A549 (cell line): ENCODE measurements around the gene CEP44. TPM values are rescaled to one million over a fixed set of nuclear protein-coding genes. Genes with fewer than 3 reads are reported as not detected.
A peak's percentile ranks its signal among the peaks of the same experiment; 100 is the strongest.
"Not testable (repeated sequence)": the region's sequence is repeated elsewhere in the genome, so short reads cannot be mapped to it uniquely, and the experiment has no call there.

Experiments
- ATAC-seq, 2 experiments: fragments of 200-7000 bp in 1 of 2; fragments of >200 bp in 1 of 2; cut with Nextera tagmentation in 1 of 2; cut with Tn5 transposase in 1 of 2; 3 replicates each; pipeline versions ENCODE4 v1.8.0 to v1.9.1; 2018 to 2020; ENCODE audit warnings: mild to moderate bottlenecking in 1 of 2, moderate library complexity in 1 of 2
- CTCF ChIA-PET: fragments of 300-600 bp; sonication (Branson Sonifier 250); formaldehyde crosslinking; extraction: SDS; loops from one replicate; lab custom pipeline; 2021; ENCODE audit warnings: antibody characterized with exemption, inconsistent platforms; lab: Yijun Ruan, JAX
- POLR2A ChIA-PET: fragments of 350-600 bp; formaldehyde crosslinking; extraction: SDS; loops from one replicate; lab custom pipeline; 2021; ENCODE audit warnings: antibody characterized with exemption, inconsistent platforms; lab: Yijun Ruan, JAX
- DNase-seq, 2 experiments: peaks; one replicate each; pipeline versions ENCODE4 v3.0.0 to v3.0.0-alpha.2; 2011 to 2016; ENCODE audit warnings: low read depth in 1 of 2, low spot score in 1 of 2
- FAIRE-seq: peaks from 2 replicates; lab custom pipeline; 2011; peaks lifted over from hg19 to GRCh38; lab: Jason Lieb, UNC
- H3K27ac ChIP-seq, 2 experiments: fragments of >200 bp; sonication (Bioruptor Twin); formaldehyde crosslinking; 3 replicates each; pipeline ENCODE4 v1.5.1; 2016 to 2017
- H3K4me1 ChIP-seq: fragments of >200 bp; sonication (Bioruptor Twin); formaldehyde crosslinking; 3 replicates; pipeline ENCODE4 v1.6.1; 2016
- H3K4me2 ChIP-seq: fragments of >200 bp; sonication (Bioruptor Twin); formaldehyde crosslinking; 3 replicates; pipeline ENCODE4 v1.6.1; 2016
- H3K4me3 ChIP-seq: fragments of >200 bp; sonication (Bioruptor Twin); formaldehyde crosslinking; 3 replicates; pipeline ENCODE4 v1.5.1; 2016
- H3K9me3 ChIP-seq: fragments of >200 bp; sonication (Bioruptor Twin); formaldehyde crosslinking; 3 replicates; pipeline ENCODE4 v1.6.1; 2016
- BCL3 ChIP-seq: fragments of >200 bp; sonication (Bioruptor Twin); formaldehyde crosslinking; IDR thresholded peaks from 3 replicates; pipeline ENCODE4 v1.6.1; 2016
- BHLHE40 ChIP-seq: IDR thresholded peaks from 2 replicates; pipeline ENCODE4 v1.6.1; 2012; ENCODE audit warnings: low read depth, low read length, inconsistent platforms
- E2F6 ChIP-seq: IDR thresholded peaks from 2 replicates; pipeline ENCODE4 v1.6.1; 2012; ENCODE audit warnings: low read depth, borderline replicate concordance
- EP300 ChIP-seq, 2 experiments: fragments of >200 bp; sonication (Bioruptor Twin); formaldehyde crosslinking; IDR thresholded peaks; 2 replicates in 1 of 2; 3 replicates in 1 of 2; pipeline ENCODE4 v1.6.1; 2016 to 2017
- FOSB ChIP-seq: fragments of 250-450 bp; sonication (Bioruptor Pico); IDR thresholded peaks from 2 replicates; pipeline ENCODE4 v1.5.0; 2020; ENCODE audit warnings: mild to moderate bottlenecking, moderate library complexity
- FOXS1 ChIP-seq: fragments of 250-450 bp; sonication (Bioruptor Pico); IDR thresholded peaks from 2 replicates; pipeline ENCODE4 v1.5.0; 2020; ENCODE audit warnings: mild to moderate bottlenecking, moderate library complexity
- HDAC2 ChIP-seq: fragments of 200-600 bp; sonication (generic); IDR thresholded peaks from 2 replicates; pipeline ENCODE4 v1.6.1; 2016
- HEYL ChIP-seq: fragments of 250-450 bp; sonication (Bioruptor Pico); IDR thresholded peaks from 2 replicates; pipeline ENCODE4 v1.8.0; 2021; ENCODE audit warnings: mild to moderate bottlenecking, moderate library complexity
- HOXA7 ChIP-seq: fragments of 250-450 bp; sonication (Bioruptor Pico); IDR thresholded peaks from 2 replicates; pipeline ENCODE4 v1.5.0; 2020; ENCODE audit warnings: mild to moderate bottlenecking, moderate library complexity
- HOXB13 ChIP-seq: fragments of 250-450 bp; sonication (Bioruptor Pico); IDR thresholded peaks from 2 replicates; pipeline ENCODE4 v1.5.0; 2020; ENCODE audit warnings: low read depth, mild to moderate bottlenecking, moderate library complexity
- JUNB ChIP-seq: fragments of >200 bp; sonication (Bioruptor Twin); formaldehyde crosslinking; IDR thresholded peaks from 2 replicates; pipeline ENCODE4 v1.6.1; 2016
- KDM5A ChIP-seq: fragments of 200-600 bp; sonication (generic); IDR thresholded peaks from 2 replicates; pipeline ENCODE4 v1.6.1; 2016; ENCODE audit warnings: antibody characterized with exemption, mild to moderate bottlenecking
- MAFK ChIP-seq: fragments of 450-650 bp; IDR thresholded peaks from 2 replicates; pipeline ENCODE4 v1.6.1; 2014; ENCODE audit not compliant: partially characterized antibody
- NPAS2 ChIP-seq: fragments of 250-450 bp; sonication (Bioruptor Pico); IDR thresholded peaks from 2 replicates; pipeline ENCODE4 v1.8.0; 2022; ENCODE audit warnings: mild to moderate bottlenecking, moderate library complexity, borderline replicate concordance
- PHF8 ChIP-seq: fragments of 200-600 bp; sonication (generic); IDR thresholded peaks from 2 replicates; pipeline ENCODE4 v1.6.1; 2016; ENCODE audit warnings: low read depth, mild to moderate bottlenecking, antibody characterized with exemption, moderate library complexity, borderline replicate concordance
- RAD21 ChIP-seq, 2 experiments: fragments of >200 bp in 1 of 2; sonication (Bioruptor Twin) in 1 of 2; formaldehyde crosslinking in 1 of 2; IDR thresholded peaks in 1 of 2; conservative IDR thresholded peaks in 1 of 2; 2 replicates in 1 of 2; 3 replicates in 1 of 2; pipeline ENCODE4 v1.6.1; 2012 to 2018; ENCODE audit warnings: inconsistent platforms in 1 of 2
- RARB ChIP-seq: fragments of 250-450 bp; sonication (Bioruptor Pico); IDR thresholded peaks from 2 replicates; pipeline ENCODE4 v1.8.0; 2021; ENCODE audit warnings: mild to moderate bottlenecking, moderate library complexity
- REST ChIP-seq: fragments of 200-600 bp; sonication (generic); IDR thresholded peaks from 2 replicates; pipeline ENCODE4 v1.6.1; 2016; ENCODE audit warnings: antibody characterized with exemption, mild to moderate bottlenecking, moderate library complexity
- SREBF2 ChIP-seq: fragments of 450-650 bp; IDR thresholded peaks from 2 replicates; pipeline ENCODE4 v1.6.1; 2014; ENCODE audit warnings: mild to moderate bottlenecking, moderate library complexity
- ZNF302 ChIP-seq: fragments of 250-450 bp; sonication (Bioruptor Pico); IDR thresholded peaks from 2 replicates; pipeline ENCODE4 v1.9.0; 2021; ENCODE audit warnings: inconsistent platforms, mild to moderate bottlenecking, moderate library complexity
- WGBS: methylation state at CpG from one replicate; pipeline ENCODE4 v1.1.6; 2017; ENCODE audit errors: missing lambda C conversion rate; 5-methylcytosine and 5-hydroxymethylcytosine counted together
- polyA plus RNA-seq, 4 experiments: library from polyadenylated mRNA; depleted of rRNA in 3 of 4; stranded (reverse); fragments of >200 nt; fragmentation: RNase III in 1 of 4; extraction: RNeasy Plus Mini Kit Qiagen cat#74134 plus additional on column Dnase treatment in 1 of 4; gene quantifications; 2 replicates in 3 of 4; 3 replicates in 1 of 4; pipeline ENCODE4 v1.2.3, GENCODE V29; 2011 to 2017
- TF ChIP-seq, protein P1 (sequence below): fragments of 250-450 bp; sonication (Bioruptor Pico); IDR thresholded peaks from 2 replicates; pipeline ENCODE4 v1.5.0; 2021; ENCODE audit warnings: mild to moderate bottlenecking, moderate library complexity, borderline replicate concordance

The CEP44 gene
- polyA plus RNA-seq, 2 of the 4 experiments (the other 2 are of a cell fraction): 8.0 to 14.1 TPM

GRCh38 chr4:174286870-174287269, 3.2 kb downstream of the CEP44 start:
- WGBS: 85% methylated on average over 3 of the region's 3 CpGs
- H3K4me3 ChIP-seq: no peak overlapping the region
- no peak for DNase-seq
- CTCF ChIA-PET: no interaction called here
- ATAC-seq: no peak
- peaks cover 2% of the 10 kb centered on the region; the same call in 2 of the 3 replicates for H3K9me3 ChIP-seq
- H3K4me2 ChIP-seq: no peak overlapping the region
- POLR2A ChIA-PET: no interaction called here
- TF ChIP-seq REST (no peak), NPAS2 (no peak), MAFK (no peak), JUNB (no peak), HOXB13 (CRISPR knock-in tag) (no peak), FOSB (CRISPR knock-in tag) (no peak), SREBF2 (no peak), ZNF302 (no peak), EP300 (IDR thresholded peaks at IDR 0.05) (no peak), FOXS1 (CRISPR knock-in tag) (no peak), PHF8 (no peak), HOXA7 (no peak), HEYL (CRISPR knock-in tag) (no peak), HDAC2 (no peak), E2F6 (no peak), RAD21 (conservative IDR thresholded peaks at IDR 0.05 in 1 of 2, IDR thresholded peaks at IDR 0.05 in 1 of 2) (no peak), BHLHE40 (no peak), BCL3 (no peak)
- TF ChIP-seq, protein P1, sequence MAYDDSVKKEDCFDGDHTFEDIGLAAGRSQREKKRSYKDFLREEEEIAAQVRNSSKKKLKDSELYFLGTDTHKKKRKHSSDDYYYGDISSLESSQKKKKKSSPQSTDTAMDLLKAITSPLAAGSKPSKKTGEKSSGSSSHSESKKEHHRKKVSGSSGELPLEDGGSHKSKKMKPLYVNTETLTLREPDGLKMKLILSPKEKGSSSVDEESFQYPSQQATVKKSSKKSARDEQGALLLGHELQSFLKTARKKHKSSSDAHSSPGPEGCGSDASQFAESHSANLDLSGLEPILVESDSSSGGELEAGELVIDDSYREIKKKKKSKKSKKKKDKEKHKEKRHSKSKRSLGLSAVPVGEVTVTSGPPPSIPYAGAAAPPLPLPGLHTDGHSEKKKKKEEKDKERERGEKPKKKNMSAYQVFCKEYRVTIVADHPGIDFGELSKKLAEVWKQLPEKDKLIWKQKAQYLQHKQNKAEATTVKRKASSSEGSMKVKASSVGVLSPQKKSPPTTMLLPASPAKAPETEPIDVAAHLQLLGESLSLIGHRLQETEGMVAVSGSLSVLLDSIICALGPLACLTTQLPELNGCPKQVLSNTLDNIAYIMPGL: no peak
- no peak overlapping the region for H3K27ac ChIP-seq
- H3K4me1 ChIP-seq: peaks cover 12% of the 10 kb centered on the region; the same call in 1 of the 3 replicates
- no peak for FAIRE-seq

DNA sequence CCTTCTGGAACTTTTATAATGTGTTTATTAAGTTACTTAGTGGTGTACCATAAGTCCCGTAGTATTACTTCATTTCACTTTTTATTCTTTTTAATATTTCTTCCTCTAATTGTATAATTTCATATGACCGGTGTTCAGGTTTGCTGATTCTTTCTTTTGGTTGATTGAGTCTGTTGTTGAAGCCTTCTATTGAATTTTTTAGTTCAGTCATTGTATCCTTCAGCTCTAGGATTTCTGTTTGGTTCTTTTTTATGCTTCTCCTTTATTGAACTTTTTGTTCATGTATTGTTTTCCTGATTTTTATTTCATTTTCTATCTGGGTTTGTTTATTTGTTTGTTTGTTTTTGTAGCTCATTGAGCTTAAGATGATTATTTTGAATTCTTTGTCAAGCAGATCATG, 8.8 kb downstream of the CEP44 start:
- DNase-seq: peak in 1 of 2 experiments; percentile 9
- no peak for FAIRE-seq
- H3K4me2 ChIP-seq: no peak overlapping the region
- CTCF ChIA-PET: no interaction called here
- ATAC-seq: no peak
- no peak overlapping the region for H3K4me3 ChIP-seq
- no peaks in the 10 kb centered on the region for H3K4me1 ChIP-seq
- H3K9me3 ChIP-seq: peaks cover 9% of the 10 kb centered on the region; the same call in 2 of the 3 replicates
- 90% methylated on average over 2 of the region's 2 CpGs for WGBS
- POLR2A ChIA-PET: no interaction called here
- no peak for TF ChIP-seq KDM5A
- no peak for TF ChIP-seq RARB
- H3K27ac ChIP-seq: no peak overlapping the region

GRCh38 chr4:174294641-174295040, 10.9 kb downstream of the CEP44 start:
- POLR2A ChIA-PET, ATAC-seq, CTCF ChIA-PET, FAIRE-seq, H3K27ac ChIP-seq, H3K4me1 ChIP-seq, DNase-seq, H3K4me3 ChIP-seq, H3K9me3 ChIP-seq, H3K4me2 ChIP-seq: not testable (repeated sequence)
- WGBS: no CpG with 5 or more reads among the region's 30 CpGs

GRCh38 chr4:174295142-174295541, 11.4 kb downstream of the CEP44 start:
- 100% methylated on average over 1 of the region's 27 CpGs for WGBS
- ATAC-seq, CTCF ChIA-PET, DNase-seq, H3K4me2 ChIP-seq, FAIRE-seq, POLR2A ChIA-PET, H3K27ac ChIP-seq, H3K4me3 ChIP-seq, H3K4me1 ChIP-seq, H3K9me3 ChIP-seq: not testable (repeated sequence)
